Superior temporal gyrus (tissue), 1 donor: Measurements from ENCODE around the gene KRT80.

Experiments
- DNase-seq: peaks from one replicate; pipeline ENCODE4 v3.0.0-alpha.2; 2016; ENCODE audit errors: extremely low spot score

Gene KRT80

GRCh38 chr12:52210925-52211650 is 19.3 kb upstream of the KRT80 start:
- DNase-seq = no peak

GRCh38 chr12:52210186-52210924 is 18.5 kb upstream of the KRT80 start:
- no peak for DNase-seq

DNA sequence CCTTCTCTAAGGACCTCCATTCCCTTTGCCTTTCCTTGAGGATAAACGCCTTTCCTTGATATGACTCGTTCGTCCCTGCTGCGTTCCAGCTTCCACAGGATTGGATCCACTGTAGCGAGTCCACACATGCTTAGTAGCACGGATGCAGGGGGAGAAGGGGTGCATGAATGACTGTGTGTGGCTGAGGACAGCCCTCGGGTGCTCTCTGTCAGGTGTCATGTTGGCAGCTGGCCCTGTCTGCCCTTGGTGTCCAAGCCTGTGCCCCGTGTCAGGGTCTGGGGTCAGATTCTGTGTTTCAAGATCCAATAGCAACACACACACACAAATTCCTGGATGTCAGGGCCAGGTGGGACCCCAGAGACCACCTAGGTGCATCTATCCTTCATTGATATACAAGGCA is 17.5 kb upstream of the KRT80 start:
- no peak for DNase-seq

DNA sequence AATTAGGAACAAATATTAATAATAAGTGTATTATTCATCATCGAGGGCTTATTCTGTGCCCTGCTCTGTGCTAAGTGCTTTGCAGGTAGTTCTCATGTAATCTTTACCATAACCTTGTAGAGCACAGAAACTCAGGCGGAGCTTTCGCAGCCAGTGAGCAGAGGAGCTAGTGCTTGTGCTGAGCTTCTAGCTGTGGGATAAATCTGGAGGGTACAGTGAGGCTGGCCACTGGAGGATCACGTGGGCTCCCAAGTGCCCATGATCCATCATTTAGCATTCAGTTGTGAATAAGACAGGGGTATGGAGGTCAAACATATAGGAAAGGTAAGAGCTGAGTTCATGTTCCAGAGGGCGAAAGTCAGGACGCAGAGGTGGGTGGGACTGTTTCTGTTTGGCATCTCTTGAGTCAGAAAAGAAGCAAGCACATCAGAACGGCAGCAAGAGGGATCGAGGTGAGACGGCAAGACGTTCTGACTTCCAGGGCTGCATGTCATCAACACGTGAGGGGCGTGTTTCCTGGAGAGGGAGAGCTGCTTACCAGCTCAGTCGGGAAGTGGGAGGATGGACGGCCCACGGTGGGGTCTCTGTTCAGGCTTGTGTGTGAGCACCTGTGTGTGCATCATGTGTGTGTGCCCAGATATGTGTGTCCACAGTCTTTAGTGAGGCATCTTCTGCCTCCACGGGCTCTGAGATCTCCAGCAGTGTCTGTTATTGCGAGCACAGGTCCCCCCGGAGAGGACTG is 16.8 kb upstream of the KRT80 start:
- DNase-seq = no peak

- no peak for DNase-seq
Observed at GRCh38 chr12:52207895-52208294, 16.1 kb upstream of the KRT80 start.

DNA sequence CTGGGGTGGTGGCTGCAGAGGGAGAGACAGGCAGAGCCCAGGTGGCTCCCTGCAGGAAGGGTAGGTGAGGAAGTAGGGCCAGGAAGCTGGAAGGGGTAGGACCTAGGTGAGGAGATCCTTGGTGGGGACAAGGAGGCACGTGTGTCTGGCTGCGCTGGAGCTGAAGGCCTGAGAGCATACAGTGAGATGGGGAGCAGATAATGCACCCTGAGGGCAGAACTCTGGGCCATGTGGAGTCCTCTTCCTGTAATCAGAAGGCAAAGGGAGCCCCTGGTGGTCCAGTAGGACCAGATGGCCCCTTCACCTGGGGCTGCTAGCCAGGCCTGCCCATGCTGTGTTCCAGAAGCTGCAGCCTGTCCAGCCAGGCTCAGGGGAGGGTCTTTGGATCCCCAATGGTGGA is 15.3 kb upstream of the KRT80 start:
- no peak for DNase-seq

DNA sequence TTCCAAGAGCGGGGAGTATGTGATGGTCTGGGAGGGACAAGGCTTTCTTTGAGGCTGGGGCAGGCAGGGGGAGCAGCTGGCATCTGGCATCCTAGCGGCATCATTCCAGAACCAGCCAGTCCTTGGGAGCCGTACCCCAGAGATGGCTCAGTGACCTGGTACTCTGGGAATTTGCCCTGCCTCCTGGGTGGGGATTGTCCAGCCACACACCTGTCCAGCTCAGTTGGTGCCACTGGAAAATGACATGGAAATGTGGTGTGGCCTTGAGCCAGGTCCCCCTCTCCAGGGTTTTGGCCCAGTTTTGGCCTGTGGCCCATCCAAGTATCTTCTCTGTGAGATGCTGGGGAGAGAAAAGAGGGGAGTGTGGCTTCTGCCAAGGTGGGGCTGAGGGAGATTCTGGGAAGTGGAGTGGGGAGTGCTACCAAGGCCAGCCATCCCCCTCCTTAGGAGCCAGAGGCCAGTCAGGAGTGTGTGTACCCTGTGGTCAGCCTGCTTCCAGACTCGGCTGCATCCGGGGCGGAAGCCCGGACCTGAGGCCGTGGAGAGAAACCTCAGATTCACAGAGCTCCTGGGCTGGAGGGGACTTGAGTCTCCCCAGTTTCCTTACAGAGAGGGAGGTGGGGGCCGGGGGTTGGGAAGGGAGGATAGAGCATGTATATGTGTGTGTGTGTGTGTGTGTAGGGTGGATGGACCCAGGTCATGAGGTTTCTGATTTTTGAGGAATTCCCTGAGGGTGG is 14.7 kb upstream of the KRT80 start:
- no peak for DNase-seq

DNA sequence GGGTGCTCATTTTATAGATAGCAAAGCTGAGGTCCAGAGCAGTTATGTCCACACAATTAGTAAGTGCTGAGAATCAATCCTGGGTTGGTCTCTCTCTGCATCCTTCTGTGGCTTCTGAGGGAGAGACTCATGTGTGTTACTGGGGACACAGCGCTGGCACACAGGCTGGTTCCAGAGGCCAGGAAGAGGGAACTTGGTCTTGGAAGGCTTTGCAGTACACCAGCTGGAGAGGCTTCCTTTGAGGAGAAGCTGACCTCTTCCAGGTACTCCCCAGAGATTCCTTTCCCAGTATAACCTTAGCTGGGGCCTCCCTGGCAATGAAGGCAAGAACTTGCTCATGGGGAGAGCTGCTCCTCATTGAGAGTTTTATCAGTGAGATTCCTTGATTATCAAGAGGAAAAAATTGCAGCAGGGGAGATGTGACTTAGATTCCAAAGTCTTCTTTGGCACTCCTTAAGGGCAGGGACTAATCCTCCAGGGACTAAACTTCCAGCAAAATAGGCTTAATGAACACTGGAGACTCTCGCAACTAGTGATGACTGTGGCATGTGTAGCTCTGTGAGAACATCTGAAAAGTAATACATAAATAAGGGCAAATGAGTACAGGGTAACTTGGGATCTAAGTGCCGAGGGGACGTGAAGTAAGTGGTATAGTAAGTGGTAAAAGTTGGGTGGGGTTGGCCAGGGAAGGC is 13.9 kb upstream of the KRT80 start:
- DNase-seq = no peak

- DNase-seq = no peak
Observed at GRCh38 chr12:52204931-52205505, 13.2 kb upstream of the KRT80 start.

DNA sequence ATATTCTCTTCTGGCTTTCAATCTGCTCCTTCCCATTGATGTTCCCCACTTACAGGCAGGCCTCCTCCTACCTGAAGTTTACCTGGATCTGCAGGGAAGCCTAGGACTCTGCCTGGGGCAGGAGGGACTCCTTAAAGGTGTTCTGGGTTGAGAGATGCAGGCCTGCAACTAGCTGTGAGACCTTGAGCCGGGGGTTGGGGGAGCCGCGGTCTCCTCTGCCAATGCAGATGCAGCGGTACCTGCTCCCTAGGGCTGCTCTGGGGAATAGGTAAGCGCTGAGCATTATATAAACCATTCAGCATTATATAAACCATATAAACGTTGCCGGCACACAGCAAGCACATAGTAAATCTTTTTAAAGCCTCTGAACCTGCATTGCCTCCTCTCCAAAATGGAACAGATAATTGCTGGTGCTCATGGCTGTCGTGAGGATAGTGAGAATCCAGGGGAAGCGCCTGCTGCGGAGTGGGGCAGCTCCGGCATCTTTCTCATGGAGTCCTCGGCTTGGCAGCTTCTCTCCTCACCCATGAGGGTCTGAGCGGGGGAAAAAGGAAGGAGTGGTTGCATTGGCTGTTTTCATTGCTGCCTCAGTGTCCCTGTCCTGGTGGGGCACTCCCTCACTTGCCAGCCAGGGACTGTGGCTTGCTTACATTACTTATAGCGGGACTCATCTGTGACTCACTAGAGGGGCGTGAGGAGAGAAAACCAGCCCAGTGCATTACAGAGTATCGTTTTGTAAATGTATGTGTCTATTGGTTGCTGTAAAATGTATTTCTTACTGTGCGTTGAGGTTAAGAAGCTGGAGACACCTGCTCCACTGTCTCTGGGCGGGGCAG is 12.5 kb upstream of the KRT80 start:
- DNase-seq = no peak

DNA sequence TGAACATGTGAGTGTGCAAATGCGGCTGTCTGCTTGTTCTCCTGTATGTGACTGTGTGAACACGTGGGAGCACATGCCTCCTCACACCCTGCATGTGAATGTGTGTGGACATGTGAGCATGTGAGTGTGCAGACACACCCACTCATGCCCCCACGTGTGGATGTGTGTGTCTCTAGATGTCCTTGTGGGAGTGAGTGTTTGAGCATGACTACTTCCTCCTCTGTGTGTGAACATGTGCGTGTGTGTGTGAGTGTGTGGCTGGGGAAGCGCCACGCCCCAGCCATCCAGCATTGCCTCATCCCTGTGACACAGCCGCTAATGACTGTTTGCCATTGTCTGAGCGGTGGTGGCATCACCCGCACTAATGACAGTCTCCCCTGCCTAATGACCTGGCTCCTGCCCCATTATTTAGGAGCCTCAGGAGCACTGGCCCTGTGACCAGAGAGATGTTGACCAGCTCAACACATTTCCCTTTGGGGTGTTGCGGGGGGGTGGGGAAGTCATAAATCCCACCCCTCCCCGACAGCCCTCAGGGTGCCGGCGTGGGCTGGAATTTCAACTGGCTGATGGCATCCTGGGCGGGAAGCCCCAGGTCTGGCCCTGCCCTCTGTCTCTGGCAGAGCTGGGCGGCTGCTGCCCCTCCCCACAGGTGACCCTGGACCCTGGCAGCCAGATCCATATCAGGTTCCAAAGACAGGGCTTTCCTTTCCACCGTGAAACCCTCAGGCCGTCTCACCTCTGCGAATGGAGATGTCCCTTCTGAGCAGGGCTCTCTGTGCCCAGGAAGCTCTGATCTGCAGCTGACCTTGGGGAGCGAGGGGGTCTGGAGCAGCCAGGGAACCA is 11.5 kb upstream of the KRT80 start:
- peak; percentile 64 for DNase-seq

DNA sequence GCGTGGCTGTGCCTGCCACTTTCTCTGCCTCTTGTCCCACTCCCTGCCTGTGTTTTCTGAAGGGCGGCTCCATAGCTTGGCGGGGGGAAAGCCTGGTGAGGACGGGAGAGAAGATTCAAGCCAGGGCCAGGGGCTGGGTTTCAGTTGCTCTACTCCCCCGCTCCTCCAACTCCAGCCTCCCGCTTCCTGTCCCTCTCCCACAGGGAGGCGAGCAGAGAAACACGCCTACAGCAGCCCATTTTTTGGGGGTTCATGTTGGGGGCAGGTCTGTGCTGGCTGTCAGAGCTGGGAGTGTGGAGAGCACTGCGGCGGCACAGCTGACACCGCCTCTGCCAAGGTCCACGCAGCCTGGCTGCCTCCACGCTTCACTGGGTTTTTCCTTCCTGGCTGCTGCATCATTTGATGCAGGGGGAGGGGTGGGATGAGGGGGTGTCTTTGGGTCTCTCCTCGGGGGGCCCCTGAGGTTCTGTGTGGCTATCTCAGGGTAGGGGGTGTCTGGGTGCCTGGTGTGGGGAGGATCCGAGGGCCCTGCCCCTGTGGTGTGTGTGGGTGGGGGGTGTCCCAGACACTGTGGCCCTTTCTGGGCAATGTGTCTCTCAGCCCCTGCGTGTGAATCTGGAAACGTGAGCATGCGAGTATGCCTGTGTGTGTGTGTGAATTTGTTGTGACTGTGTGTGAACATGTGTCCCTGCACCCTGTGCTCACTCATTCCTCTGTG is 10.7 kb upstream of the KRT80 start:
- DNase-seq = no peak

DNA sequence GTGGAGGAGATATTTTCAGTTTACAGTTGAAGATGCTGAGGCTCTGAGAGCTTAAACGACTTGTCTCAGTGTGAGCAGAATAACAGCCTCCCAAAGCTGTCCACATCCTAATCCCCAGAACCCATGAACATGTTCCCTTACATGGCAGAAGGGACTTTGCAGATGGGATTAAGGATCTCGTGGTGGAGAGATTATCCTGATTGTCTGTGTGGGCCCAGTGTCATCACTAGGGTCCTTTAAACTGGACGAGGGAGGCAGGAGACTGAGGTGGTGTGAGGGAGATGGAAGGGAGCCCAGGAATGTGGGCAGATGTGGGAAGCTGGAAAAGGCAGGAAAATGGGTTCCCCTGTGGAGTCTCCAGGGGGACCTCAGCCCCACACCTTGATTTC is 9.6 kb upstream of the KRT80 start:
- no peak for DNase-seq

GRCh38 chr12:52200781-52201450 is 9.1 kb upstream of the KRT80 start:
- DNase-seq = no peak

GRCh38 chr12:52200086-52200780 is 8.4 kb upstream of the KRT80 start:
- DNase-seq = no peak

GRCh38 chr12:52199294-52199919 is 7.6 kb upstream of the KRT80 start:
- no peak for DNase-seq
